HG03342 (cell line): ENCODE measurements around the gene NLRP3.
A peak's percentile ranks its signal among the peaks of the same experiment; 100 is the strongest.
"Not testable (repeated sequence)": the region's sequence is repeated elsewhere in the genome, so short reads cannot be mapped to it uniquely, and the experiment has no call there.

Source experiments
- ATAC-seq: cut with Tn5 transposase; IDR thresholded peaks from one replicate; pipeline ENCODE4 v1.9.1; 2021; ENCODE audit warnings: mild to moderate bottlenecking, moderate library complexity; ENCODE audit not compliant: unreplicated experiment

Gene NLRP3

DNA sequence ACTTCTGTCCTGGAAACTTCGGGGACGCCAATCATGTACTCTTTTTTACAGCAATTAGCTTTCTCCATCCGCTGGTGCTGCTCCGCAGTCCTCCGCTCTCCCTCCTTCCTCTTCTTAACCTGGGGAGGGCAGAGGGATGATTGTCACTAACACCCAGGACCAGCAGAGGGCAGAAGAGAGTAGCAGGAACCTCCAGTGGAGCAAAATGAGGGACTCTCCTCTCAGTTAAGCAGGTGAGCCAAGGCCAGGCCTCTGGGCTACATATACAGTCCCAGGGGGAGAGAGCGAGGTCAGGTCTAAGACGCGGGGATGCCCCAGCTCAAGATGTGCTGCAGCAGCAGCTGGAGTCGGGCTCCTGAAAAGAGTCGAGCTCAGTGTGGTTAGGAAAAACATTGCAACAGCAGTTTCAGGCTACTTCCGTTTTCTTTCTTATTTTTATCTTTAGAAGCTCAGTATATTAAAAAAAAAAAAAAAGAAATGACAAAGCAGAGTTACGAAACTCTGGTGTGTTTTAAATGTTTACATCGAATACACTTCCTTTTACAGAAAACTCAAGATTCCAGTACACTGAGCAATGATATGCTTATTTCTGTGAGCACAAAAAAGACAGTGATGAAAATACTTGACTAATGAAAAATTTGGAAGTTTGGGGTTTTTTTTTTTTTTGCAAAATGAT is 25.7 kb upstream of the NLRP3 start:
- peak; percentile 100 for ATAC-seq

GRCh38 chr1:247390996-247391395 is 25.0 kb upstream of the NLRP3 start:
- no peak for ATAC-seq

DNA sequence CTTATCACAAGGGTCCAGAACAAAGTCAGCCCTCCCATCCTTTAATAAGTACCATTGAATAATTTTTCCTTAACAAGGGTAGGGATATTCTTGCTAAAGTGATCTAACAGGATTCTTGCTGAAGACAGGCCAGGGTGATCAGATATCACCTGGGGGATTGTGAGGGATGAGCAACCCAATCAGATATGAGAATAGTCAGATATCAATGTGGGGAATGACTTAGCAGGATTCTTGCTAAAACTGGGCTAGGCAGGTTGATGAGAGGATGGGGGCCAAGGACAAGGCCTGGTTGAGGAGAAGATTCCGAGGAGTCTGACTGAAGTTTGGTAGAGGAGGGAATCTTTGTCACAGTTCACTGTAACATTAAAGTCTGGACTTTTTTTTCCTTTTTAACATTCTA is 23.9 kb upstream of the NLRP3 start:
- no peak for ATAC-seq

- ATAC-seq: not testable (repeated sequence)
Measured at GRCh38 chr1:247395075-247395474, 20.9 kb upstream of the NLRP3 start.

- ATAC-seq: no peak
Measured at GRCh38 chr1:247400685-247401084, 15.3 kb upstream of the NLRP3 start.

DNA sequence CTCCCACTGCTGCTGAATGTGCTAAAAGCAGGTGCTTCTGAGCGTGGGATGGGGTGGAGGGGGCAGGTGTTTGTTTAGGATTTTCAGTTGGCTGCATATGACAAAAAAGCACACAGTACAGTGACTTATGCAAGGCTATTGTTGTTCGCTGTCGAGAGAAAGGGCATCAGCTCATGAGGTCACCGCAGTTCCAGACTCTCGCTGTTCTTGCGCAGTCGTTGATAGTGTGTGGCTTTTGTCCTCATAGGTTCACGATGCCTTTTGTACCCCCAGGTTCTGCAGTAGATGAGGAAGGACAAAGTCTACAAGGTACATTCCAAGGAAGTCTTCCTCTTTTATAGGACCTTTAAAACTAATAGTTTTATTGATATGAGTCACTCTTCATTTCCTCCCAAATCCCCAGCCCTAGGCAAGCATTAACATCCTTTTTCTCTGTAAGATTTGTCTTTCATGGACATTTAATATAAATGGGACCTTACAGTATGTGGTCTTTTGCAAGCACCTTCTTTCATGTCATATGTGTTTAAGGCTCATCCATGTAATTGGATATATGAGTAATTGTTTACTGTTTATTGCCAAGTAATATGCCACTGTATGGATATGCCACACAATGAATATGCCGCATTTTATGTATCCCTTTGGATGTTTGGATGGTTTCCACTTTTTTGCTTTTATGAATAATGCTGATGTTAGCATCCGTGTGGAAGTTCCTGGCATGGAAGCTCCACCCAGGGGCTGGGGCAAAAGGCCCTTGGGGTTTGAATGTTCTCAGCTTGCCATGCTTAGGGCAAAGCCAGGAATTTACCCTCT is 14.5 kb upstream of the NLRP3 start:
- no peak for ATAC-seq

DNA sequence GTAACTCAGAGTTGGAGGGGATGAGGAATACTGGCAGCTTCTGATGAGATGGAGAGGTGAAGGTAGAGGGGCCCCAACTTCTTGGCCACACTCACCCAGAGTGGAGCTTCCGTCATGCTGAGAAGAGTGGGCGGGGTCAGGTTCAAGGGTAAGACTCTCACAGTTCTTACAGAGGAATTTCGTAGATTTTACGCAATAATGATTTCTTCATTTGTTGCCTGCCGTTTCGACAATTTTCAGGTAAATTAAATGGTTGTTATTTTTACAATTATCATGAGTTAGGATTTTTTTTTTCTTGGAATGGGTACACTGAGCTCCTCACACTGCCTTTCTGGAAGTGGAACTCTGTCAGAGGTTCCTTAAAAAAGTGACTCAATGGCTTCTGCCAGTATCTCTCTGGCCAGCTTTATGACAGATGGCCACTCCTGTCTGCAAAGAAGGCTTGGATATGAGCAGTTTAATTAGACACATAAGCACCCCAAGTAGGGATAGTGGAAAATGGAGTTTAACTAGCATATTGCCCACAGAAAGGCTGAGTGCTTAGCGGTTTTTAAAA is 13.8 kb upstream of the NLRP3 start:
- no peak for ATAC-seq

DNA sequence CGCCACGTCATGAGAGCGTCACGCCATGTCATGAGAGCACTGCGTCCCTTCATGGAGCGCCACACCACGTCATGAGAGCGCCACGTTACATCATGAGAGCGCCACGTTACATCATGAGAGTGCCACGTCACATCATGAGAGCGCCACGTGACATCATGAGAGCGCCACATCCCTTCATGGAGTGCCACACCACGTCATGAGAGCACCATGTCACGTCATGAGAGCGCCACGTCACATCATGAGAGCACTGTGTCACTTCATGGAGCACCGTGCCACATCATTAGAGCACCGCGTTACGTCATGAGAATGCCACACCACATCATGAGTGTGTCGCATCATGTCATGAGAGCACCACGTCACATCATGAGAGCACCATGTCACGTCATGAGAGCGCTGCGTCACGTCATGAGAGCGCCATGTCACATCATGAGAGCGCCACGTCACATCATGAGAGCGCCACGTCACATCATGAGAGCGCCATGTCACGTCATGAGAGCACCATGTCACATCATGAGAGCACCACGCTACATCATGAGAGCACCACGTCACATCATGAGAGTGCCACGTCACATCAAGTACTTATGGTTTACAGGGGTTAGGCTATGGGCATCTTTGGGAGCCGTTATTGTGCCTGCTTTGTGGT is 9.8 kb upstream of the NLRP3 start:
- ATAC-seq: no peak

DNA sequence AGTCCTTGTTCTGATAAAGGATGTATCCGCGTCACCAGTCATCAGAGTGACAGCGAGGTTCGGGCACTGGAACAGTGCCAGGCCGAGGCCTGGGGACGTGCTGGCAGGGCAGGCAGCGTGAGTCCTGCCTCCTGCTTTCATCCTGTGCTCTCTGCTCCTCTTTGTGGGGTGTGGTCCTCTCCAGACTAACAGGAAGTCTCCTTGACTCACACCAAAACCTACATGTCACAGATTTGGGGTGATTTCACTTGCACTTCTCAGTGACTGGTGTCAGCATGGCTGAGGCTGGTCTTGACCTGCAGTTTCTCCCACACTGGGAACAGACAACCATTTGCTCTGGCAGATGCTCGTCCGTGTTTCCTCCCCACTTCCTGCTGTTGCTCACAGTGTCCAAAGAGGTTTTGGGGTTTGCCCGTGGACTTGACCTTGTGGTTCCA is 8.8 kb upstream of the NLRP3 start:
- ATAC-seq: peak; percentile 76

DNA sequence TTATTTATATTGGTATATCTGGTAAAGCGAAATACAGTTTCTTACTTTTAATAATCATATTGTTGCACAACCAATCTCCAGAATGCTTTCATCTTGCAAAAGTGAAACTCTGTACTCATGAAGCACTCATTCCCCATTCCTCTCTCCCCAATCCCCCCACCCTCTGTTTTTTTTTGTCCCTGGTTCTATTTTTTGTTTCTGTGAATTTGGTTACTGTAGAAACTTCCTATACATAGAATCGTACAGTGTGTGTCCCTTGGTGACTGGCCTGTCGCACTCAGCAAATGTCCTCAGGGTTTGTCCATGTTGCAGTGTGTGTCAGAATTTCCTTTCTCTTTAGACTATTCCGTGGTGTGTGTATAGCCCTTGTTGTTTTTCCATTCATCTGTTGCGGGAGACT is 7.9 kb upstream of the NLRP3 start:
- no peak for ATAC-seq

- ATAC-seq: peak; percentile 81
Measured at GRCh38 chr1:247409869-247410544, 6.0 kb upstream of the NLRP3 start.

DNA sequence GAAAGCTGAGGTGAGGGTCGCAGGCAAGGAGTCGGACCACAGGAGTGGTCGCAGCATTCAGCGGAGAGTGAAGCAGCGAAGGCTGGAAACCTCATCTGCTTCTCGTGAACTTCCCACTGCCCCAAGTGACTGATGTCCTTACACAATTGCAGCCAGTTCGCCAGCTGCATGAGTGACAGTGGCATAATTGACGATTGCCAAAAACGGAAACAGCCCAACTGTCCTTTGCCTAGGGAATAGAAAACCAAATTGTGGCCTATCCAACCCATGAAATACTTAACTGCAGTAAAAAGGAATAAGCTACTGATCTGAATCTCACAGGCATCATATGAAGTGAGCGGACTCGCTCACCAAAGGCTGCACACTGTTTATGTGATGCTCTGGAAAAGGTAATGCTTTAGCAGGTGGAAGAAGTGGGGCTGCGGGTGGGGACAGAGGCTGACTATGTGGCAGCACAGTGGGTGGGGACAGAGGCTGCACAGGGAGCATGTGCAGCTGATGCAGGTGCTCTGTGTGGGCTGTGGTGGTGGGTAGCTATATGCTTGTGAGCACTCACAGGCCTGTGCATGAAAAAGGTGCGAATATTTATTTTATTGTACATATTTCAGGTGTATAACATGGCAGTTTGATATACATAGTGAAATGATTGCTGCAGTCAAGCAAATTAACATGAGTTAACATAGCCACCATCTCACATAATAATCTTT is 4.2 kb upstream of the NLRP3 start:
- no peak for ATAC-seq

DNA sequence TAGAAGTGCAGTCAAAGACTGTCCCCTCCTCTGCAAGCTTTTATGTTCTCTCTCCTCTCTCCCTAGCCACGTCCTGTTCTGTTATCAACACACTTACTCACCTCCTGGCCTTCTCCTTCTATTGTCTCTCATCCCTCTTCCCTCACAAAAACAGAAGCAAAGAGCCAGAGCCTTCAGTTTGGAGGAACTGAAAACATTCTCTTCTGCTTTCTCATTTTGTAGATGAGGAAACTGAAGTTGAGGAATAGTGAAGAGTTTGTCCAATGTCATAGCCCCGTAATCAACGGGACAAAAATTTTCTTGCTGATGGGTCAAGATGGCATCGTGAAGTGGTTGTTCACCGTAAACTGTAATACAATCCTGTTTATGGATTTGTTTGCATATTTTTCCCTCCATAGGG is 1.9 kb downstream of the NLRP3 start:
- no peak for ATAC-seq

GRCh38 chr1:247419336-247419735 is 3.4 kb downstream of the NLRP3 start:
- no peak for ATAC-seq

GRCh38 chr1:247421074-247421473 is 5.1 kb downstream of the NLRP3 start:
- no peak for ATAC-seq

- ATAC-seq: no peak
Measured at GRCh38 chr1:247429496-247429895, 13.5 kb downstream of the NLRP3 start.

DNA sequence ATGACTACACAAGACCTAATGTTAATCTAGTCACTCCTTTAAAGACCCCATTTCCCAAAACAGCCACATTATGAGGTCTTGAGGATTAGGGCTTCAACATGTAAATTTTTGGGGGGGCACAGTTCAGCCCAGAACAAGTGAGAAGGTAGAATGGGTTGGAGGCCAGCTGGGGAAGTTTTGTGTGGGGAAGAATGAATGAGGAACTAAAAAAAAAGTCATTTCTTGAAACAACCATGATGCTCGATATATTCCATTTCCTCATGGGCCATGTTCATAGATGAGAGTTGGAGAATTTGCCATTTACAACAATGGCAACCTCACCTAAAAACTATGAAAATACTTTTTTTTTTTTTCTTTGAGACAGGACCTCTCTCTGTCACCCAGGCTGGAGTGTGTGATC is 14.5 kb downstream of the NLRP3 start:
- ATAC-seq: no peak

- ATAC-seq: no peak
Measured at GRCh38 chr1:247431643-247432042, 15.7 kb downstream of the NLRP3 start.

DNA sequence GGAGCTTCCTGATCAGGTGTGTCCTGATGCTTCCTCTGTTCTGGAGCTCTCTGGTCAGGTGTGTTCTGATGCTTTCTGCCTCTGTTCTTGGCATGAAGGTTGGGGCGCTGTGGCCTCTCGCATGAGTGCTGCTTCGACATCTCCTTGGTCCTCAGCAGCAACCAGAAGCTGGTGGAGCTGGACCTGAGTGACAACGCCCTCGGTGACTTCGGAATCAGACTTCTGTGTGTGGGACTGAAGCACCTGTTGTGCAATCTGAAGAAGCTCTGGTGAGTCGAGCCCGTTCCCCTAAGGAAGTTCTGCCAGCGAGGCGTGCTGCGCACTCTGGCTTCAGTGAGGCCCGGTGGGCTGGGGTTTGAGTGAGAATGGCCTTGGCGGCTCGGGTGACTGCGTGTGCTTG is 18.0 kb downstream of the NLRP3 start:
- ATAC-seq: no peak

DNA sequence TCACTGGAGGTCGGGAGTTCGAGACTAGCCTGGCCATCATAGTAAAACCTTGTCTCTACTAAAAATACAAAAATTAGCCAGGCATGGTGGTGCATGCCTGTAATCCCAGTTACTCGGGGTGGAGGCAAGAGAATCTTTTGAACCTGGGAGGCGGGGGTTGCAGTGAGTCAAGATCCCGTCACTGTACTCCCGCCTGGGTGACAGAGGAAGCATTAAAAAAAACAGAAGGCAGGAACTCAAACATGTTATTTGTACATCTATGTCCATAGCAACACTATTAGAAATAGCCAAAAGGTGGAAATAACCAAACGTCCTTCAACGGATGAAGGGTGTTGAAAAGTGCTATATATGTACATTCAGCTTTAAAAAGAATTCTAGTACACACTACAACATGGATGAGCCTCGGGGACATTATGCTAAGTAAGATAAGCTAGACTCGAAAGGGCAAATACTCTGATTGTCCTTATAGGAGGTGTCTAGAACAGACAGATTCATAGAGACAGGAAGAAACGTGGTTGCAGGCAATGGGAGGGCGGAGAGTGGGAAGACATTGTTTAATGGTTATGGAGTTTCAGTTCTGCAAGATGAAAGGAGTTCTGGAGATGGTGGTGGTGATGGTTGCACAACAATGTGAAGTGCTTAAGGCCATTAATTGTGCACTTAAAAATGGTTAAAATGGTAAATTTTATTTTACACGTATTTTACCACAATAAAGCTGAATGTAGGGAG is 19.2 kb downstream of the NLRP3 start:
- peak; percentile 47 for ATAC-seq
